Activated naive CD8-positive, alpha-beta T cell treated with anti-CD3 and anti-CD28 coated beads, Interleukin-2, amount 50 U/mL, for 16 hours (primary cell): ENCODE results near the gene GADD45G.

Experiments used
- DNase-seq: peaks from one replicate; pipeline ENCODE4 v3.0.0-alpha.2; 2020; ENCODE audit warnings: low read depth, low spot score

The GADD45G gene

GRCh38 chr9:89630508-89630907 is 25.7 kb downstream of the GADD45G start:
- DNase-seq = no peak

GRCh38 chr9:89631384-89631783 is 26.6 kb downstream of the GADD45G start:
- no peak for DNase-seq

DNA sequence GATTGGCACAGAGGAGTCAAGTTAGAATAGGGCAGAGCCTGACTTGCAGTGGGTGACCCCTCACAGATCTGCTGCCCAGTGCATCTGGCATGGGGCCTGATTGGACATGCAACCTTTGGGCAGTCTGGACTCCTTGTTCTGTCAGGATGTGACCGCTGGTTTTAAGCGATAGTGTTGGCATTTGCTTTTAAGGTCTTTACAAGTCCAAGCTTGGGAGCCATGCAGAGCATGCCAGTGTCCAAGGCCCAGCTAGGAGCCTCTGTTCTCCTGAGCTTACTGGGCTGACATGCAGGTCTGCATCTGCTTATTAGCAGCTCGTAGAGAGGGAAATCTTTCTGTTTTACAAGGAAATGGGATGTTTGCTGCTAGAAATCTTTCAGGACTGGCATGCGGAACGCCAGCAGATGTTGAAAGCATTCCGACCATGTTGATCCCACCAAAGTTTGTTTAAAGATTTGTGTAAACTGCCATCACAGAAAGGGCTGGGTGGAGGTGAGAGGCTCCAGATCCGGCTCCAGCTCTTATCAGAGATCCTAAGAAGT is 27.5 kb downstream of the GADD45G start:
- DNase-seq = no peak

DNA sequence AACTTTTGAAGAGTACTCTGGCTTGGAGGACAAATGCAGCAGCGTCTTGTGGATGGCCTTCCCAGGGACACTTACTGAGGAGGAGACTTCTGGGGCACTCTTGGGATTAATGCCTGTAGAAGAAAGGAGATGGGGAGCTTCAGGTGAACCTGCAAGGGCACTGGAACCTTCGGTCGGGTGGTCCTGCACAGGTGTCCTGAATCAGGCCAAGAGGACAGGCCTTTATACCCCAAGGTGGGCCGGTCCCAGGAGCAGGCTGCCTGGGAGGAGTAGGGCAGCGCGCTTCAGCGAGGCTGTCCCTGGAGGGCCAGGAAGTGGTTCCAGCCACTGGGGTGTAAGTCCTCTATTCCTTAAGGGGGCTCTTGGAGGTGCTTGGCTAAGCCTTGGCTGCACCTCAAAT is 27.9 kb downstream of the GADD45G start:
- no peak for DNase-seq

GRCh38 chr9:89633404-89633803 is 28.6 kb downstream of the GADD45G start:
- DNase-seq = no peak

DNA sequence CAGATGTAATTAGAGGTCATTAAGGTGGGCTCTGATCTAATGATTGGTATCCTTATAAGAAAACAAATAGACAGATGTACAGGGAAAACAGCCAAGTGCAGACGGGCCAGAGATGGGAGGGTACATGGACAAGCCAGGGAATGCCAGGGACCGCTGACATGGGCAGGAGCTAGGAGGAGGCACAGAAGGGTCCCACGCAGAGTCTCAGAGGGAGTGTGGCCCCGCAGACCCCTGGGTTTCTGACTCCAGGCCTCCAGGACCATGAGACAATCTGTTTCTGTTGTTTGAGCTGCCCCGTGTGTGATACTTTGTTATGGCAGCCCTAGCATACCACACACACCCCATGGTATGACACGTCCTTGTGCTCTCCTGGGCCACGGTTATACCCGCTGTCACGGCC is 29.1 kb downstream of the GADD45G start:
- no peak for DNase-seq

- DNase-seq = no peak
These were observed 30.4 kb downstream of the GADD45G start for GRCh38 chr9:89634995-89635742.

GRCh38 chr9:89635816-89636215 is 31.0 kb downstream of the GADD45G start:
- DNase-seq = no peak

- DNase-seq = no peak
These were observed 33.0 kb downstream of the GADD45G start for GRCh38 chr9:89637787-89638186.

DNA sequence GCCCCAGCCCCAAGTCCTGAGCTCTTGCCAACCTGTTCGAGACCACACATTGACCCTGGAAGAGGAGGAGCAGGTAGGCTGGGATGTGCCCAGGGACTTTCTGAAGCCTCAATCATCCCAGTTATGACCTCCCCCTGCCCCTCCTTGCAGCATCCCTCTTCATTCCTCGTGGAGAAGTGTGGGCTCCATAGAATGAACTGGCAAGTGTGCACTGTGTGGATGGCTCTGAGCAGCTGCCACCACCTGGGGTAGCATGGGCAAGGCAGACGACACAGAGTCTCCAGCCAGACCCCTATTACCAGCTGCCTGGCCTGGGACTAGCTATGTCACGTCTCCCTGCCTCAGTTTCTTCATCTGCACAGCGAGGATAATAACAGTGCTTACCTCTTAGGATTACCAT is 33.5 kb downstream of the GADD45G start:
- no peak for DNase-seq

DNA sequence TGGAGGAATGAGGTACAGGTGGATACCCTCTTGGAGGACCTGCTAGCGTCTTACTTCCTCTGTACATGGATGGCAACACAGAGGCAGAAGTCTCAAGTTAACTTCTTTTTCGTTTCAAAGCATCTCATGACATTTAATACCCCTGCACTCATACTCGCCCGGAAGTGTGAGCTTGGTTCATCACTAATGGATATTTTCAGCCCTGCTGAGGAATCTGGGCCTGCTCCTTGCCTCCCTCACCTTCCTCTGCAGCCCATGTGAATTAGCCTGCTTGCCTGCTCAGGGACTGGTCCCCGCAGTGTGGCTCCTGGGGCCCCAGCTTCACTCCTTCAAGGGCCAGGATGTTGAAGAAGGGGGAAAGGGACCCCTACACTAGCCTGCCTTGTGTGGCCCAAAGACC is 34.1 kb downstream of the GADD45G start:
- DNase-seq = no peak

DNA sequence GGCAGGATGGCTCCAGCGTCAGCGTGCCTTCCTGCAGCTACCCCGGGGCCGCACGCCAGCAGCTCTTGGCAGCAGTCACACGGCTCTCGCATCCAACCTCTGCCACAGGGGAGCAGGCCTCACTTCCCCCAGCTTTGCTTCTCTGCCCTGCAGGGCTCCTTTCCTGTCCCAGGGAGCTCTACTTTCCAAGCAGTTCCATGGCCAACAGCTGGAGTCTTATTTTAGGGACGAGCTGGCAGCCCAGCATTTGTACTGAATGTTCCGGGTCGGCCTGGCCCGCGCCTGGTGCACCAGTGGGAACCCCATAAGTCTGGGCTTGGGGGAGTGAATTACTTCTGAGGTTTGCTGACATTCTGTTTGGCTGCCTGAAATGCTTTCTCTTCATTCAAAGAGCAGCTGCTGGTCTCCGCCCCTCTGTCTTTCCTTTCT is 34.6 kb downstream of the GADD45G start:
- no peak for DNase-seq

DNA sequence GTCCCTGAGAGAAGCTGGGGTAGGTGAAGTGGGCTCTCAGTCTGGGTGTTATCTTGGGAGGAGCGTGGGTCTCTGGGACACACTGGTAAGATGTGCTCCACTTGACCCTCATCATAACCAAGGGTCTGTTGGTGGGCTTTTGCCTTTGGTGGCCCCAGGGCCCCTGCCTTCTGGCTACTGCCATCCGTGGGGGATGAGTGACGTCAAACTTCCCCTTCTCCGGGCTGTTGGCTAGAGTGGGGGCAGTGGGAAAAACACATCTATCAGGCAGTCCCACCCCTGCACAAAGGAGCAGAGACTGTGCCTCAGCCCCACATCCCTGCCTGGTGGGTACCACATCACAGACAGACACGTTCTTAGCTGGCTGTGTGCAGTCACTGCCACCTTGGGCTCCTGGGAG is 35.1 kb downstream of the GADD45G start:
- DNase-seq = no peak

- DNase-seq = no peak
These were observed 35.5 kb downstream of the GADD45G start for GRCh38 chr9:89640361-89640760.

GRCh38 chr9:89640801-89641200 is 36.0 kb downstream of the GADD45G start:
- DNase-seq = no peak

DNA sequence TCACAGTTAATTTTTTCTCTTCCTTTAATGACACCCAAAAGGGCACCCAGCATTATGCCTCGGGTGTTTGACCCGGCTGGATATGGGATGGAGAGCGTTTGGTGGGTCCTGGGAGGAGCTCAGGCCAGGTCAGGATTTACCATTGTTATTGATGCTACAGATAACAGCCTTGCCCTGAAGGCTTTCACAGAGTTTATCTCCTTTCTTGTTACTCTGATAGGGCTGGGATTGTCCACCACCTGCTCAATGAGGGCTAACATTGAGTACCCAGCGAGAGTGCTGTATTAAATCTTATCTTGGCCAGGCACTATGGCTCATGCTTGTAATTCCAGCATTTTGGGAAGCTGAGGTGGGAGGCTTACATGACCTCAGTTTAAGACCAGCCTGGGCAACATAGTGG is 37.2 kb downstream of the GADD45G start:
- no peak for DNase-seq

DNA sequence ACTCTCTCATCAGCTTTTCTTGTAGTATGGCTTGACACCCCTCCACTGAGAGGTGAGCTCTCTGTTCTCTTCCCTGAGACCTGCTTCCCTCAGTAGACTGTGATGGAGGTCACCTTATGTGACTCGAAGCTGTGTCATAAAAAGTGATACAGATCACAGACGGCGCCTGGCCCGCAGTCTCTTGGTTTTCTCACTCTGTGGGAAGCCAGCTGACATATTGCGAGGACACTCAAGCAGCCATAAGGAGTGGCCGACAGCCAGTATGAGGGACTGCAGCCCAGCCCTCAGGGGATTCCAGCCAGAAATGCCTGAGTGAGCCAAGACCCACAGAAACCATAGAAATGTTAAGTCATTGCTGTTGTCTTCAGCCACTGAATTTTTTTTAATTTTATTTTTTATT is 38.0 kb downstream of the GADD45G start:
- no peak for DNase-seq

- no peak for DNase-seq
These were observed 41.6 kb downstream of the GADD45G start for GRCh38 chr9:89646189-89646939.

DNA sequence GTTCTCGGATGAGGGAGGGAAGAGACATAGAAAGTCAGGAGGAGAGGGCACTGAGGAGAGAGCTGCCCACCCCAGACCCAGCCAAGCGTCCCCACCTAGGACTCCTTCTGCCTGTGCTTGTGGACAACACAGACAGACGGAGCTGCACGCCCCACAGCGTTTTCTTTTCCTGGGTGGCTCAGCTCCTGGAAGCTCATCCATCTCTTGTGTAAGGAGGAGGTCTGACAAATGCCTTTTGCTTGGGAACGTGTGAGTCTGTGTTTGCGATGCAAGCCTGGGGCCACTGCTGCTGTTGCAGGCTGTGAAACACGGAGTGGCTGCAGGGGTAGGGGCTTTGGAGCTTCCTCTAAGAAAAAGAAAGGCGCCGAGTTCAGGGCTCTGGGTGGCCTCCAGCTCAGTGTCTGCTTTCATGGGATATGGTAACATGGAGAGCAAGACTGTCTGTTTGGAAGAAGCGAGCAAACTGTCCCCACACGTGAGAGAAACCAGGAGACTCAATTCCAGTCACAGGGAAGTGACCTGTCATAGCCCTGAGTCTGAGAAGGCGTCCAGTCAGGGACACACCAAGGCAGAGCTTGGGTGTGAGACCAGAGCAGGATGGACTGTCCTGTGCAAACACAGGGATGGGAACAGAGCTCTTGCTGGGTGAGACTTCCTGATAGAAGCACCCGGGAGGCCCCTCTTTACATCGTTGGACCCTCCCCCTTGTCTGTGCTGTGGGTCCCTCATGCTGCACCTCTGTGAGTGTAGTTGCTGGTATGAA is 42.7 kb downstream of the GADD45G start:
- no peak for DNase-seq

DNA sequence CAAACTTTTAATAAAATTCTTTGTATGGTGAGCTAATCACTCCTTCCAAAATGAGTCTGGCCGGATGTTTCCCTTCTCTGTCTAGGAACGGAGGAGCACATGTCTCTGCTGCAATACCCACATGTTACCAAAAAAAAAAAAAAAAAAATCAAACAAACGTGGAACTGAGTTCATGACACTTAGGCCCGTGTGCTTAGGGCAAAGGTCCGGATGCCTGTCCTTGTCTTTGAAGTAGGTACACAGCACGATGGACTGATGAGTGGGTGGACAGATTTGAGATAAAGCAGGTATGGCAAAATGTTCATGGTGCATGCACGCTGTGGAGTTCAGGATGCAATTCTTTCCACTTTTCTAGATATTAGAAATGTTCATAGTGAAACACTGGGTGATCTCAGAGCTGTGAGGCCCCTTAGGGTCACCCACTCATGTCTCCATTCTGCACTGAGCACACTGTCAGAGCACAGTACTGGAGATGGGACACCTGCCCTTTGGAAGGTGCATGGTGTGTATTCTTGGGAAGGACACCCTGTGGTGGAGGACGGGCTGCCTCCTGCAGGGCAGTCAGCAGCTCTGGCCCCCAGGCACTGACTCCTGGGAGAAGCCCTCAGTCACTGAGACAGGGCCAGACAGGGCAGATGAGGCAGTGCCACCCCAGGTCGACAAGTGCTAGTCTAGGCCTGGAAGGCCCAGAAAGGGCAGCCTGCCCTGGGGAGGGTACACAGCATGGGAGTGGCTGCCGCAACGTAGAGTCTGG is 43.6 kb downstream of the GADD45G start:
- no peak for DNase-seq

DNA sequence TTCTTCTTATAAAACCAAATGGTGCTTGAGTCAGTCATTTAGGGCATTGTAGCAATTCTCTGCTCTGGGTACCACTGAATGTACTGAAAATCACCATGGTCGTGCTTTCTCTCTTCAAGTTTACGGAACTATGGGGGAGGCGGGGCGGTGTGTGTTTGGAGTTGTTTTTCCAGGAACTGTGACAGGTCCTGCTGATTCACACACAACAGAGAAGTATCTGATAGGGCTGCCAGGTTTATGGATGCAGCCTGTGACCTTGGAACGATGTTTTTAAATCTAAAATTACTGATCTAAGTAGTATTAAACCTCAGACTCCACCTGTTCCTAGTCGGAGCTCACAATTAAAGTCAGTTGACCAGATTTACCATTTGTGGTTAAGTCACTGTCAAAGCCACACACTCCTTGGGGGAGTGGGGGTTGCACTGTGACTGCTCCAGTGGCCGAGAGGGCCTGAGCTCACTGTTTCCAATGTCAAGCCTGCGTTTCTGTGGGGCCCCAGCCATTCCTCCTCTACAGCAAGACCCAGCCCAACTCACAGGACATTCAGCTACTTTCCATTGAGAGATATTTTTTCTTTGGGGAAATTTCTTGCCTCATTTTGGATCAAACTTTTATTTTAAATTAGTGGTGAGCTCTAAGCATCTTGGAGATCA is 44.4 kb downstream of the GADD45G start:
- no peak for DNase-seq
